WTC11 (cell line): ENCODE data around the gene SAA1.

Source experiments
- AFF4 ChIP-seq: sonication (generic); formaldehyde crosslinking; IDR thresholded peaks from 2 replicates; pipeline ENCODE4 v1.8.1; 2023; ENCODE audit warnings: mild to moderate bottlenecking, missing genetic modification reagents, borderline replicate concordance
- CBFB ChIP-seq: sonication (generic); formaldehyde crosslinking; IDR thresholded peaks from 2 replicates; pipeline ENCODE4 v1.8.1; 2022; ENCODE audit warnings: mild to moderate bottlenecking, low read depth, missing genetic modification reagents
- CTCF ChIP-seq: fragments of 200-600 bp; IDR thresholded peaks from 2 replicates; pipeline ENCODE4 v1.8.0; 2022; ENCODE audit warnings: antibody characterized with exemption
- ETV6 ChIP-seq: sonication (generic); formaldehyde crosslinking; IDR thresholded peaks from 2 replicates; pipeline ENCODE4 v1.8.1; 2022; ENCODE audit warnings: mild to moderate bottlenecking, missing genetic modification reagents
- FOXK1 ChIP-seq: sonication (generic); formaldehyde crosslinking; IDR thresholded peaks from 2 replicates; pipeline ENCODE4 v1.8.0; 2022; ENCODE audit warnings: mild to moderate bottlenecking, moderate library complexity, missing genetic modification reagents
- GRHL2 ChIP-seq: fragments of 250-450 bp; sonication (Bioruptor Pico); IDR thresholded peaks from 2 replicates; pipeline ENCODE4 v1.8.0; 2022; ENCODE audit warnings: mild to moderate bottlenecking, moderate library complexity; ENCODE audit not compliant: insufficient replicate concordance, severe bottlenecking
- MLX ChIP-seq: sonication (generic); formaldehyde crosslinking; IDR thresholded peaks from 2 replicates; pipeline ENCODE4 v1.8.1; 2023; ENCODE audit warnings: mild to moderate bottlenecking, missing genetic modification reagents, moderate library complexity
- SP1 ChIP-seq: sonication (generic); formaldehyde crosslinking; conservative IDR thresholded peaks from 2 replicates; pipeline ENCODE4 v1.8.1; 2022; ENCODE audit warnings: missing genetic modification reagents
- TCF7 ChIP-seq: sonication (generic); formaldehyde crosslinking; IDR thresholded peaks from 2 replicates; pipeline ENCODE4 v1.8.0; 2022; ENCODE audit warnings: mild to moderate bottlenecking, low read depth, missing genetic modification reagents, moderate library complexity
- TEAD4 ChIP-seq: sonication (generic); formaldehyde crosslinking; IDR thresholded peaks from 2 replicates; pipeline ENCODE4 v1.8.0; 2022; ENCODE audit warnings: mild to moderate bottlenecking, missing genetic modification reagents
- USF1 ChIP-seq: sonication (generic); formaldehyde crosslinking; IDR thresholded peaks from 2 replicates; pipeline ENCODE4 v1.8.0; 2022; ENCODE audit warnings: mild to moderate bottlenecking, missing genetic modification reagents

- TF ChIP-seq CTCF (no peak), AFF4 (CRISPR knock-in tag) (no peak), CBFB (CRISPR knock-in tag) (no peak), TCF7 (CRISPR knock-in tag) (no peak), FOXK1 (CRISPR knock-in tag) (no peak), MLX (CRISPR knock-in tag) (no peak), GRHL2 (no peak), SP1 (CRISPR knock-in tag) (no peak), TEAD4 (no peak), ETV6 (CRISPR knock-in tag) (no peak), USF1 (CRISPR knock-in tag) (no peak)
Measured at GRCh38 chr11:18229501-18229900, 36.6 kb upstream of the SAA1 start.
